SJSA1 (cell line): ENCODE measurements around the gene RO60. TPM values are rescaled to one million over a fixed set of nuclear protein-coding genes. Genes with fewer than 3 reads are reported as not detected.

Experiments
- DNase-seq, 2 experiments: peaks; one replicate each; pipeline ENCODE4 v3.0.0-alpha.2; 2015 to 2020; ENCODE audit warnings: low spot score in 2 of 2, low read depth in 1 of 2
- H3K27ac ChIP-seq: fragments of 250-450 bp; sonication (Bioruptor Pico); 2 replicates; pipeline ENCODE4 v1.5.1; 2020; ENCODE audit warnings: mild to moderate bottlenecking, moderate library complexity
- H3K27me3 ChIP-seq: fragments of 250-450 bp; sonication (Bioruptor Pico); replicated peaks from 2 replicates; pipeline ENCODE4 v1.5.1; 2020; ENCODE audit warnings: mild to moderate bottlenecking, moderate library complexity
- H3K36me3 ChIP-seq: fragments of 250-450 bp; sonication (Bioruptor Pico); 2 replicates; pipeline ENCODE4 v1.5.1; 2020; ENCODE audit warnings: mild to moderate bottlenecking
- H3K4me1 ChIP-seq: fragments of 250-450 bp; sonication (Bioruptor Pico); replicated peaks from 2 replicates; pipeline ENCODE4 v1.6.1; 2021; ENCODE audit warnings: mild to moderate bottlenecking
- H3K4me3 ChIP-seq: fragments of 250-450 bp; sonication (Bioruptor Pico); 2 replicates; pipeline ENCODE4 v1.5.1; 2020; ENCODE audit warnings: mild to moderate bottlenecking
- H3K9me3 ChIP-seq: fragments of 250-450 bp; sonication (Bioruptor Pico); replicated peaks from 2 replicates; pipeline ENCODE4 v1.5.1; 2020; ENCODE audit warnings: mild to moderate bottlenecking
- total RNA-seq: library from RNA; depleted of rRNA; stranded (reverse); fragments of >200 nt; shearing (Covaris generic); gene quantifications from 2 replicates; pipeline ENCODE4 v1.2.3, GENCODE V29; 2014

The RO60 gene
- total RNA-seq, 1 experiment from 2014 or later = 97.2 TPM

GRCh38 chr1:193070386-193070753 lies 11.0 kb downstream of the RO60 start:
- Histone ChIP-seq H3K9me3 (no peaks in the 10 kb centered on the region), H3K36me3 (peaks cover 18% of the 10 kb centered on the region), H3K27ac (no peak overlapping the region), H3K4me3 (no peak overlapping the region), H3K4me1 (no peaks in the 10 kb centered on the region), H3K27me3 (no peaks in the 10 kb centered on the region)
- no peak for DNase-seq

GRCh38 chr1:193070942-193071341 lies 11.5 kb downstream of the RO60 start:
- no peak overlapping the region for H3K27ac ChIP-seq
- no peaks in the 10 kb centered on the region for H3K4me1 ChIP-seq
- H3K36me3 ChIP-seq = peaks cover 18% of the 10 kb centered on the region
- no peaks in the 10 kb centered on the region for H3K9me3 ChIP-seq
- no peak for DNase-seq
- H3K4me3 ChIP-seq = no peak overlapping the region
- no peaks in the 10 kb centered on the region for H3K27me3 ChIP-seq

- Histone ChIP-seq H3K27me3 (no peaks in the 10 kb centered on the region), H3K9me3 (no peaks in the 10 kb centered on the region), H3K27ac (no peak overlapping the region), H3K4me1 (no peaks in the 10 kb centered on the region), H3K4me3 (no peak overlapping the region), H3K36me3 (peaks cover 60% of the 10 kb centered on the region)
- no peak for DNase-seq
Measured at GRCh38 chr1:193077991-193078390, 18.6 kb downstream of the RO60 start.

- Histone ChIP-seq H3K9me3 (no peaks in the 10 kb centered on the region), H3K4me1 (no peaks in the 10 kb centered on the region), H3K27ac (no peak overlapping the region), H3K4me3 (no peak overlapping the region), H3K36me3 (peaks cover 71% of the 10 kb centered on the region), H3K27me3 (no peaks in the 10 kb centered on the region)
- no peak for DNase-seq
Measured at GRCh38 chr1:193079187-193079586, 19.8 kb downstream of the RO60 start.

- Histone ChIP-seq H3K27ac (no peak overlapping the region), H3K4me1 (no peaks in the 10 kb centered on the region), H3K27me3 (no peaks in the 10 kb centered on the region), H3K36me3 (peaks cover 73% of the 10 kb centered on the region), H3K9me3 (no peaks in the 10 kb centered on the region), H3K4me3 (no peak overlapping the region)
- DNase-seq = no peak
Measured at GRCh38 chr1:193083365-193084088, 24.1 kb downstream of the RO60 start.

GRCh38 chr1:193085263-193085662 lies 25.9 kb downstream of the RO60 start:
- H3K36me3 ChIP-seq = peaks cover 63% of the 10 kb centered on the region
- no peak for DNase-seq

GRCh38 chr1:193086342-193086741 lies 26.9 kb downstream of the RO60 start:
- Histone ChIP-seq H3K36me3 (peaks cover 57% of the 10 kb centered on the region), H3K27me3 (no peaks in the 10 kb centered on the region), H3K9me3 (no peaks in the 10 kb centered on the region), H3K4me1 (no peaks in the 10 kb centered on the region), H3K27ac (no peak overlapping the region), H3K4me3 (no peak overlapping the region)
- DNase-seq = no peak

More at GRCh38 chr1:193085263-193085662, 25.9 kb downstream of the RO60 start:
- Histone ChIP-seq H3K4me3 (no peak overlapping the region), H3K27ac (no peak overlapping the region), H3K9me3 (no peaks in the 10 kb centered on the region), H3K4me1 (no peaks in the 10 kb centered on the region), H3K27me3 (no peaks in the 10 kb centered on the region)

- H3K4me3 ChIP-seq = no peak overlapping the region
- no peak for DNase-seq
- H3K27ac ChIP-seq = no peak overlapping the region
- H3K9me3 ChIP-seq = no peaks in the 10 kb centered on the region
- no peaks in the 10 kb centered on the region for H3K27me3 ChIP-seq
- no peaks in the 10 kb centered on the region for H3K4me1 ChIP-seq
- H3K36me3 ChIP-seq = peaks cover 47% of the 10 kb centered on the region
Measured at GRCh38 chr1:193087893-193088292, 28.5 kb downstream of the RO60 start.

GRCh38 chr1:193090865-193091264 lies 31.5 kb downstream of the RO60 start:
- no peak for DNase-seq
- H3K36me3 ChIP-seq = peaks cover 44% of the 10 kb centered on the region
- H3K9me3 ChIP-seq = no peaks in the 10 kb centered on the region
- H3K27ac ChIP-seq = no peak overlapping the region
- H3K4me3 ChIP-seq = no peak overlapping the region
- H3K4me1 ChIP-seq = no peaks in the 10 kb centered on the region
- no peaks in the 10 kb centered on the region for H3K27me3 ChIP-seq

GRCh38 chr1:193094112-193094511 lies 34.7 kb downstream of the RO60 start:
- Histone ChIP-seq H3K9me3 (no peaks in the 10 kb centered on the region), H3K36me3 (peaks cover 64% of the 10 kb centered on the region), H3K27ac (no peak overlapping the region), H3K4me3 (no peak overlapping the region), H3K4me1 (no peaks in the 10 kb centered on the region), H3K27me3 (no peaks in the 10 kb centered on the region)
- no peak for DNase-seq

GRCh38 chr1:193102662-193103061 lies 43.2 kb downstream of the RO60 start:
- no peak overlapping the region for H3K4me3 ChIP-seq
- no peaks in the 10 kb centered on the region for H3K27me3 ChIP-seq
- H3K27ac ChIP-seq = no peak overlapping the region
- peaks cover 42% of the 10 kb centered on the region for H3K36me3 ChIP-seq
- no peak for DNase-seq
- no peaks in the 10 kb centered on the region for H3K9me3 ChIP-seq
- H3K4me1 ChIP-seq = peaks cover 6% of the 10 kb centered on the region

- peaks cover 6% of the 10 kb centered on the region for H3K4me1 ChIP-seq
- 0 out of 2 replicates have a peak overlapping the region, but pooled peaks have one; percentile 82 for H3K27ac ChIP-seq
- H3K36me3 ChIP-seq = peaks cover 29% of the 10 kb centered on the region
- no peaks in the 10 kb centered on the region for H3K27me3 ChIP-seq
- no peak for DNase-seq
- no peaks in the 10 kb centered on the region for H3K9me3 ChIP-seq
- H3K4me3 ChIP-seq = peak overlapping the region; percentile 91
Measured at GRCh38 chr1:193103759-193104501, 44.5 kb downstream of the RO60 start.

GRCh38 chr1:193104502-193104906 lies 45.1 kb downstream of the RO60 start:
- H3K9me3 ChIP-seq = no peaks in the 10 kb centered on the region
- peak overlapping the region; percentile 91 for H3K4me3 ChIP-seq
- H3K27ac ChIP-seq = peak overlapping the region; percentile 82
- H3K36me3 ChIP-seq = peaks cover 23% of the 10 kb centered on the region
- H3K27me3 ChIP-seq = no peaks in the 10 kb centered on the region
- peaks cover 6% of the 10 kb centered on the region for H3K4me1 ChIP-seq
- peak in 1 of 2 experiments; percentile 61 for DNase-seq
